H1 (cell line): ENCODE results near the gene SLC39A6. TPM values are rescaled to one million over a fixed set of nuclear protein-coding genes. Genes with fewer than 3 reads are reported as not detected.

Experiments used
- RFX5 ChIP-seq: IDR thresholded peaks from 2 replicates; pipeline ENCODE4 v1.6.1; 2011; ENCODE audit warnings: low read depth, low read length, improper control_type of control experiment, borderline replicate concordance
- TCF12 ChIP-seq: IDR thresholded peaks from 2 replicates; pipeline ENCODE4 v1.6.1; 2011; ENCODE audit warnings: low read depth, mild to moderate bottlenecking, low read length
- polyA plus RNA-seq, 7 experiments: library from polyadenylated mRNA; depleted of rRNA in 3 of 7; stranded (reverse) in 5 of 7; unstranded in 2 of 7; fragments of >200 nt in 5 of 7; fragments of 200-250 nt in 2 of 7; gene quantifications; 1 replicate in 5 of 7; 2 replicates in 1 of 7; 4 replicates in 1 of 7; pipeline versions ENCODE4 v1.2.1 to v1.2.3, GENCODE V29; 2011 to 2013; ENCODE audit warnings: missing spikeins in 2 of 7, mixed read lengths in 2 of 7
- total RNA-seq: library from RNA; stranded (reverse); fragmentation: NEBNext Ultra II Directional; extraction: Animal tissue kit (Norgen Biotek cat#: 25700); gene quantifications from 2 replicates; pipeline ENCODE4 v1.2.1, GENCODE V29; 2021
- TF ChIP-seq, protein P1 (sequence below): fragments of 300-600 bp; sonication (generic); IDR thresholded peaks from 2 replicates; pipeline ENCODE4 v1.7.1; 2012; ENCODE audit warnings: low read length, moderate library complexity, mild to moderate bottlenecking, inconsistent platforms; ENCODE audit not compliant: insufficient replicate concordance

The SLC39A6 gene
- total and polyA plus RNA-seq, 2 of the 8 experiments (the other 6 are each of a cell fraction or from before 2014, with no cell fraction given) = 36.8 to 55.4 TPM

DNA sequence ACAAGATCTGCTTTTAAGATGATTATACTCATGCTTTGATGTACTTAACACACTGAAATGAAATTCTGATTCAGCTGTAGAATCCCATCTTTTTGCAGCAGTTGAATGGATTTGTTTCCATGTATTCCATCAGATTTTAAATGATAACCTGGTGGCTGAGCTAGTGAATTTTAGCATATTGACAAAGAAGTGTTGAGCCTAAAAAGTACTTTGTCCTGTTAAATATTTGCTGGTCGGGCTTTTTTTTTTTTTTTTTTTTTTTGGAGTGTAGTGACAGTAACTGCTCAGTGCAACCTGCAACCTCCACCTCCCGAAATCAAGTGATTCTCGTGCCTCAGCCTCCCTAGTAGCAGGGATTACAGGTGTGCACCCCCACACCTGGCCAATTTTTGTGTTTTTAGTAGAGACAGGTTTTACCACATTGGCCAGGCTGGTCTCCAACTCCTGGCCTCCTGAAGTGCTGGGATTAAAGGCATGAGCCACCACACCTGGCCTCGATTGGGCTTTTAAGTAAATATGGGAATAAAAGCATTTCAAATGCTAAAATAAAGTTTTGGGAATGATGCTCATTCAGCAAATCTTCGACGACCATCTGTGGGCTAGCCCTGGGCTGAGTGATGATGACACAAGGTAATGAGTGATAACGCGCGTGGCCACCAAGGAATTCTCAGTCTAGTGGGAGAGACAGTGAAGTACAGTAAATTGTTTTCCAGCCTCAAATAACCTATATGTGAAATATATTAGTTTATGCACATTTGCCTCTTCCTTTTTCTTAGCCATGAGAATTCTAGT lies 2.7 kb upstream of the SLC39A6 start (continued):
- TF ChIP-seq, protein P1, sequence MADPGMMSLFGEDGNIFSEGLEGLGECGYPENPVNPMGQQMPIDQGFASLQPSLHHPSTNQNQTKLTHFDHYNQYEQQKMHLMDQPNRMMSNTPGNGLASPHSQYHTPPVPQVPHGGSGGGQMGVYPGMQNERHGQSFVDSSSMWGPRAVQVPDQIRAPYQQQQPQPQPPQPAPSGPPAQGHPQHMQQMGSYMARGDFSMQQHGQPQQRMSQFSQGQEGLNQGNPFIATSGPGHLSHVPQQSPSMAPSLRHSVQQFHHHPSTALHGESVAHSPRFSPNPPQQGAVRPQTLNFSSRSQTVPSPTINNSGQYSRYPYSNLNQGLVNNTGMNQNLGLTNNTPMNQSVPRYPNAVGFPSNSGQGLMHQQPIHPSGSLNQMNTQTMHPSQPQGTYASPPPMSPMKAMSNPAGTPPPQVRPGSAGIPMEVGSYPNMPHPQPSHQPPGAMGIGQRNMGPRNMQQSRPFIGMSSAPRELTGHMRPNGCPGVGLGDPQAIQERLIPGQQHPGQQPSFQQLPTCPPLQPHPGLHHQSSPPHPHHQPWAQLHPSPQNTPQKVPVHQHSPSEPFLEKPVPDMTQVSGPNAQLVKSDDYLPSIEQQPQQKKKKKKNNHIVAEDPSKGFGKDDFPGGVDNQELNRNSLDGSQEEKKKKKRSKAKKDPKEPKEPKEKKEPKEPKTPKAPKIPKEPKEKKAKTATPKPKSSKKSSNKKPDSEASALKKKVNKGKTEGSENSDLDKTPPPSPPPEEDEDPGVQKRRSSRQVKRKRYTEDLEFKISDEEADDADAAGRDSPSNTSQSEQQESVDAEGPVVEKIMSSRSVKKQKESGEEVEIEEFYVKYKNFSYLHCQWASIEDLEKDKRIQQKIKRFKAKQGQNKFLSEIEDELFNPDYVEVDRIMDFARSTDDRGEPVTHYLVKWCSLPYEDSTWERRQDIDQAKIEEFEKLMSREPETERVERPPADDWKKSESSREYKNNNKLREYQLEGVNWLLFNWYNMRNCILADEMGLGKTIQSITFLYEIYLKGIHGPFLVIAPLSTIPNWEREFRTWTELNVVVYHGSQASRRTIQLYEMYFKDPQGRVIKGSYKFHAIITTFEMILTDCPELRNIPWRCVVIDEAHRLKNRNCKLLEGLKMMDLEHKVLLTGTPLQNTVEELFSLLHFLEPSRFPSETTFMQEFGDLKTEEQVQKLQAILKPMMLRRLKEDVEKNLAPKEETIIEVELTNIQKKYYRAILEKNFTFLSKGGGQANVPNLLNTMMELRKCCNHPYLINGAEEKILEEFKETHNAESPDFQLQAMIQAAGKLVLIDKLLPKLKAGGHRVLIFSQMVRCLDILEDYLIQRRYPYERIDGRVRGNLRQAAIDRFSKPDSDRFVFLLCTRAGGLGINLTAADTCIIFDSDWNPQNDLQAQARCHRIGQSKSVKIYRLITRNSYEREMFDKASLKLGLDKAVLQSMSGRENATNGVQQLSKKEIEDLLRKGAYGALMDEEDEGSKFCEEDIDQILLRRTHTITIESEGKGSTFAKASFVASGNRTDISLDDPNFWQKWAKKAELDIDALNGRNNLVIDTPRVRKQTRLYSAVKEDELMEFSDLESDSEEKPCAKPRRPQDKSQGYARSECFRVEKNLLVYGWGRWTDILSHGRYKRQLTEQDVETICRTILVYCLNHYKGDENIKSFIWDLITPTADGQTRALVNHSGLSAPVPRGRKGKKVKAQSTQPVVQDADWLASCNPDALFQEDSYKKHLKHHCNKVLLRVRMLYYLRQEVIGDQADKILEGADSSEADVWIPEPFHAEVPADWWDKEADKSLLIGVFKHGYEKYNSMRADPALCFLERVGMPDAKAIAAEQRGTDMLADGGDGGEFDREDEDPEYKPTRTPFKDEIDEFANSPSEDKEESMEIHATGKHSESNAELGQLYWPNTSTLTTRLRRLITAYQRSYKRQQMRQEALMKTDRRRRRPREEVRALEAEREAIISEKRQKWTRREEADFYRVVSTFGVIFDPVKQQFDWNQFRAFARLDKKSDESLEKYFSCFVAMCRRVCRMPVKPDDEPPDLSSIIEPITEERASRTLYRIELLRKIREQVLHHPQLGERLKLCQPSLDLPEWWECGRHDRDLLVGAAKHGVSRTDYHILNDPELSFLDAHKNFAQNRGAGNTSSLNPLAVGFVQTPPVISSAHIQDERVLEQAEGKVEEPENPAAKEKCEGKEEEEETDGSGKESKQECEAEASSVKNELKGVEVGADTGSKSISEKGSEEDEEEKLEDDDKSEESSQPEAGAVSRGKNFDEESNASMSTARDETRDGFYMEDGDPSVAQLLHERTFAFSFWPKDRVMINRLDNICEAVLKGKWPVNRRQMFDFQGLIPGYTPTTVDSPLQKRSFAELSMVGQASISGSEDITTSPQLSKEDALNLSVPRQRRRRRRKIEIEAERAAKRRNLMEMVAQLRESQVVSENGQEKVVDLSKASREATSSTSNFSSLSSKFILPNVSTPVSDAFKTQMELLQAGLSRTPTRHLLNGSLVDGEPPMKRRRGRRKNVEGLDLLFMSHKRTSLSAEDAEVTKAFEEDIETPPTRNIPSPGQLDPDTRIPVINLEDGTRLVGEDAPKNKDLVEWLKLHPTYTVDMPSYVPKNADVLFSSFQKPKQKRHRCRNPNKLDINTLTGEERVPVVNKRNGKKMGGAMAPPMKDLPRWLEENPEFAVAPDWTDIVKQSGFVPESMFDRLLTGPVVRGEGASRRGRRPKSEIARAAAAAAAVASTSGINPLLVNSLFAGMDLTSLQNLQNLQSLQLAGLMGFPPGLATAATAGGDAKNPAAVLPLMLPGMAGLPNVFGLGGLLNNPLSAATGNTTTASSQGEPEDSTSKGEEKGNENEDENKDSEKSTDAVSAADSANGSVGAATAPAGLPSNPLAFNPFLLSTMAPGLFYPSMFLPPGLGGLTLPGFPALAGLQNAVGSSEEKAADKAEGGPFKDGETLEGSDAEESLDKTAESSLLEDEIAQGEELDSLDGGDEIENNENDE = no peak
- TF ChIP-seq TCF12 (no peak), RFX5 (no peak)
